Cardiac muscle cell (in vitro differentiated cells and primary cell): ENCODE results near the gene ARHGAP5. TPM values are rescaled to one million over a fixed set of nuclear protein-coding genes. Genes with fewer than 3 reads are reported as not detected.

Experiments used
- DNase-seq, 2 donors: peaks; one replicate each; pipeline versions ENCODE4 v3.0.0 to v3.0.0-alpha.2; 2010 to 2017; ENCODE audit warnings: low read depth in 1 of 2, low spot score in 1 of 2
- H3K27ac ChIP-seq: fragments of 200-600 bp; sonication (generic); 2 replicates; pipeline ENCODE4 v1.5.1; 2016
- H3K27me3 ChIP-seq: fragments of 200-600 bp; sonication (generic); 2 replicates; pipeline ENCODE4 v1.6.0; 2016; ENCODE audit warnings: control low read depth
- H3K36me3 ChIP-seq: fragments of 200-600 bp; sonication (generic); 2 replicates; pipeline ENCODE4 v1.5.1; 2016; ENCODE audit warnings: control low read depth
- H3K4me1 ChIP-seq: fragments of 200-600 bp; sonication (generic); 2 replicates; pipeline ENCODE4 v1.8.1; 2017; ENCODE audit warnings: low read depth, mild to moderate bottlenecking, mixed run types
- H3K4me3 ChIP-seq: fragments of 200-600 bp; sonication (generic); 2 replicates; pipeline ENCODE4 v1.5.1; 2016; ENCODE audit warnings: mild to moderate bottlenecking
- H3K9me3 ChIP-seq: fragments of 200-600 bp; sonication (generic); 2 replicates; pipeline ENCODE4 v1.5.1; 2017; ENCODE audit warnings: low read depth, mild to moderate bottlenecking, control low read depth
- CTCF ChIP-seq: IDR thresholded peaks from 2 replicates; pipeline ENCODE4 v1.5.1; 2012; ENCODE audit warnings: low read depth, mild to moderate bottlenecking, low read length
- polyA plus RNA-seq: library from polyadenylated mRNA; unstranded; fragments of >200 nt; fragmentation: Nextera tagmentation; extraction: Ambion mirVana; gene quantifications from 2 replicates; pipeline ENCODE4 v1.2.1, GENCODE V29; 2016
- total RNA-seq: library from RNA; depleted of rRNA; stranded (reverse); fragments of >200 nt; gene quantifications from 2 replicates; pipeline ENCODE4 v1.2.3, GENCODE V29; 2016

ARHGAP5 gene
- total RNA-seq: 63.0 and 77.5 TPM in 2 replicates
- polyA plus RNA-seq: 12.9 and 26.6 TPM in 2 replicates

- Histone ChIP-seq H3K9me3 (no peaks in the 10 kb centered on the region), H3K4me3 (peak within 1 kb of the TSS; percentile 83), H3K4me1 (peaks cover 35% of the 10 kb centered on the region), H3K27me3 (no peaks in the 10 kb centered on the region), H3K36me3 (no peaks in the 10 kb centered on the region), H3K27ac (peak within 1 kb of the TSS; percentile 97)
- TF ChIP-seq CTCF: no peak
- peak; percentile 52 to 77 for DNase-seq
These were observed at the start of gene ARHGAP5 for GRCh38 chr14:32077081-32078022. ARHGAP5 (plus strand) TSS chr14:32077304; CDS start chr14:32090670, 13,366 bp downstream.

GRCh38 chr14:32028599-32028998, 48.5 kb upstream of the ARHGAP5 start:
- no peak overlapping the region for H3K4me3 ChIP-seq
- H3K4me1 ChIP-seq: no peaks in the 10 kb centered on the region
- H3K27me3 ChIP-seq: no peaks in the 10 kb centered on the region
- no peaks in the 10 kb centered on the region for H3K9me3 ChIP-seq
- peak in 1 of 2 donors; percentile 55 for DNase-seq
- no peak for TF ChIP-seq CTCF
- H3K36me3 ChIP-seq: no peaks in the 10 kb centered on the region
- no peak overlapping the region for H3K27ac ChIP-seq

- no peak for DNase-seq
- Histone ChIP-seq H3K27ac (no peak overlapping the region), H3K9me3 (no peaks in the 10 kb centered on the region), H3K4me3 (no peak overlapping the region), H3K27me3 (no peaks in the 10 kb centered on the region), H3K36me3 (no peaks in the 10 kb centered on the region), H3K4me1 (peaks cover 5% of the 10 kb centered on the region)
- no peak for TF ChIP-seq CTCF
These were observed 43.6 kb upstream of the ARHGAP5 start for GRCh38 chr14:32033543-32033942.

GRCh38 chr14:32038876-32039275, 38.2 kb upstream of the ARHGAP5 start:
- no peak overlapping the region for H3K27ac ChIP-seq
- no peaks in the 10 kb centered on the region for H3K36me3 ChIP-seq
- no peaks in the 10 kb centered on the region for H3K27me3 ChIP-seq
- H3K4me1 ChIP-seq: peaks cover 5% of the 10 kb centered on the region
- no peaks in the 10 kb centered on the region for H3K9me3 ChIP-seq
- no peak for TF ChIP-seq CTCF
- peak in 1 of 2 donors; percentile 15 for DNase-seq
- H3K4me3 ChIP-seq: no peak overlapping the region

GRCh38 chr14:32039401-32040030, 37.6 kb upstream of the ARHGAP5 start:
- H3K36me3 ChIP-seq: no peaks in the 10 kb centered on the region
- DNase-seq: no peak
- H3K9me3 ChIP-seq: no peaks in the 10 kb centered on the region
- peaks cover 5% of the 10 kb centered on the region for H3K4me1 ChIP-seq
- no peak overlapping the region for H3K4me3 ChIP-seq
- H3K27me3 ChIP-seq: no peaks in the 10 kb centered on the region
- no peak overlapping the region for H3K27ac ChIP-seq
- no peak for TF ChIP-seq CTCF
